NCI-H2227 treated with DMSO at 0.1 percent for 48 hours (cell line): ENCODE results near the gene S100A5.
"Not testable (repeated sequence)": the region's sequence is repeated elsewhere in the genome, so short reads cannot be mapped to it uniquely, and the experiment has no call there.

Experiments
- DNase-seq: peaks from one replicate; lab custom pipeline; 2025; lab: John Stamatoyannopoulos, UW

The S100A5 gene

GRCh38 chr1:153566414-153567371, 26.0 kb upstream of the S100A5 start:
- no peak for DNase-seq

GRCh38 chr1:153565529-153566374, 25.0 kb upstream of the S100A5 start, which contains the start of gene S100A2:
S100A2 (minus strand) TSS chr1:153565844; CDS start chr1:153563877, 1,967 bp downstream.
- DNase-seq, result no peak

GRCh38 chr1:153563991-153564390, 23.3 kb upstream of the S100A5 start:
- DNase-seq, result no peak

GRCh38 chr1:153563483-153563901, 22.8 kb upstream of the S100A5 start:
- DNase-seq, result no peak

- DNase-seq, result not testable (repeated sequence)
Observed at GRCh38 chr1:153562021-153562420, 21.3 kb upstream of the S100A5 start.

- DNase-seq, result no peak
Observed at GRCh38 chr1:153561466-153561985, 20.8 kb upstream of the S100A5 start.

GRCh38 chr1:153560771-153561465, 20.2 kb upstream of the S100A5 start:
- DNase-seq, result no peak

GRCh38 chr1:153560241-153560640, 19.5 kb upstream of the S100A5 start:
- DNase-seq, result no peak

GRCh38 chr1:153557877-153558276, 17.1 kb upstream of the S100A5 start:
- no peak for DNase-seq

- no peak for DNase-seq
Observed at GRCh38 chr1:153556348-153556747, 15.6 kb upstream of the S100A5 start.

- no peak for DNase-seq
Observed at GRCh38 chr1:153553830-153554541, 13.3 kb upstream of the S100A5 start.

- DNase-seq, result no peak
Observed at GRCh38 chr1:153553096-153553495, 12.4 kb upstream of the S100A5 start.

- no peak for DNase-seq
Observed at GRCh38 chr1:153552335-153552734, 11.6 kb upstream of the S100A5 start.

- DNase-seq, result no peak
Observed at GRCh38 chr1:153550827-153551500, 10.2 kb upstream of the S100A5 start.

- DNase-seq, result no peak
Observed at GRCh38 chr1:153550398-153550758, 9.6 kb upstream of the S100A5 start.

GRCh38 chr1:153549741-153550397, 9.1 kb upstream of the S100A5 start:
- no peak for DNase-seq

GRCh38 chr1:153548722-153549688, 8.3 kb upstream of the S100A5 start, which contains the start of gene S100A3:
S100A3 (minus strand) TSS chr1:153549258; CDS start chr1:153548485, 773 bp downstream.
- DNase-seq, result no peak
